Kidney (tissue), 14 donors: ENCODE measurements around the gene REXO5. TPM values are rescaled to one million over a fixed set of nuclear protein-coding genes. Genes with fewer than 3 reads are reported as not detected.

ENCODE experiments used
- DNase-seq, 5 donors: peaks; one replicate each; pipeline ENCODE4 v3.0.0-alpha.2; 2013 to 2020
- FAIRE-seq: peaks from 2 replicates; lab custom pipeline; 2012; peaks lifted over from hg19 to GRCh38; lab: Jason Lieb, UNC
- H3K27ac ChIP-seq, 2 donors: one replicate each; pipeline ENCODE4 v1.7.0; 2013; ENCODE audit warnings: low read depth in 2 of 2, low read length in 2 of 2, inconsistent platforms in 1 of 2
- H3K27me3 ChIP-seq: one replicate; pipeline ENCODE4 v1.7.1; 2013; ENCODE audit warnings: low read length, inconsistent platforms; ENCODE audit not compliant: control insufficient read depth, insufficient read depth
- H3K36me3 ChIP-seq, 3 donors: one replicate each; pipeline versions ENCODE4 v1.7.0 to v1.7.1; 2013; ENCODE audit warnings: low read length in 3 of 3, control low read depth in 1 of 3, inconsistent platforms in 1 of 3; ENCODE audit not compliant: insufficient read depth in 3 of 3, control insufficient read depth in 2 of 3
- H3K4me1 ChIP-seq, 3 donors: one replicate each; pipeline versions ENCODE4 v1.7.0 to v1.7.1; 2013; ENCODE audit warnings: low read length in 3 of 3, inconsistent platforms in 1 of 3, low read depth in 1 of 3; ENCODE audit not compliant: control insufficient read depth in 2 of 3, insufficient read depth in 2 of 3
- H3K4me3 ChIP-seq, 3 donors: one replicate each; pipeline versions ENCODE4 v1.7.0 to v1.8.1; 2013; ENCODE audit warnings: low read length in 3 of 3, control low read depth in 1 of 3, inconsistent platforms in 1 of 3
- H3K9ac ChIP-seq, 3 donors: one replicate each; pipeline versions ENCODE4 v1.7.0 to v1.7.1; 2013; ENCODE audit warnings: low read length in 3 of 3, control low read depth in 1 of 3, inconsistent platforms in 1 of 3
- H3K9me3 ChIP-seq, 3 donors: one replicate each; pipeline versions ENCODE4 v1.7.0 to v1.7.1; 2013; ENCODE audit warnings: low read length in 3 of 3, control low read depth in 1 of 3, inconsistent platforms in 1 of 3; ENCODE audit not compliant: control insufficient read depth in 2 of 3, insufficient read depth in 1 of 3
- CTCF ChIP-seq: IDR thresholded peaks from 3 replicates; pipeline ENCODE4 v1.5.1; 2012; ENCODE audit warnings: mild to moderate bottlenecking, moderate library complexity, borderline replicate concordance; ENCODE audit not compliant: insufficient read depth; ENCODE audit errors: extremely low read depth
- intact Hi-C: fragments of 100-400 bp; cut with DNase I; formaldehyde crosslinking; loops from one replicate; pipeline ENCODE4 v1.11.1; 2022
- polyA plus RNA-seq: library from polyadenylated mRNA; stranded (reverse); fragments of 350-450 nt; fragmentation: Illumina TruSeq; extraction: RNeasy Lipid Tissue Mini Kit (QIAGEN cat#74804); gene quantifications from one replicate; pipeline ENCODE4 v1.2.3, GENCODE V29; 2014; ENCODE audit warnings: low read depth, low replicate concordance; ENCODE audit not compliant: insufficient read depth
- total RNA-seq: library from RNA; stranded (reverse); fragmentation: NEBNext Ultra II Directional; extraction: Animal tissue kit (Norgen Biotek cat#: 25700); gene quantifications from one replicate; pipeline ENCODE4 v1.2.1, GENCODE V29; 2021
- donor health status: control.
- donor health status: control.
- donor health status: control.
- donor health status: control.
- donor health status: control.
- donor health status: DM: yes; HTN: yes; CAD: no.
- donor health status: Normal renal cell carcinoma (clear cell type).

The REXO5 gene
- total and polyA plus RNA-seq, 2 donors from 2014 or later = 1.6 to 2.1 TPM

GRCh38 chr16:20846030-20846429 lies 39.7 kb downstream of the REXO5 start:
- TF ChIP-seq CTCF = no peak
- Histone ChIP-seq H3K9me3 (no peaks in the 10 kb centered on the region), H3K4me1 (peaks cover 0 to 6% (median 4%) of the 10 kb centered on the region in 3 donors), H3K36me3 (no peaks in the 10 kb centered on the region), H3K9ac (no peak overlapping the region), H3K4me3 (no peak overlapping the region), H3K27ac (no peak overlapping the region), H3K27me3 (no peaks in the 10 kb centered on the region)
- intact Hi-C loops = loop anchor here (5.0 kb wide), 1 partner anchor 236 kb away; no protein-coding TSS in a partner anchor
- FAIRE-seq (no peak), DNase-seq (no peak)

- H3K27ac ChIP-seq = no peak overlapping the region
- H3K4me1 ChIP-seq = peaks cover 0 to 11% (median 9%) of the 10 kb centered on the region in 3 donors
- H3K9ac ChIP-seq = no peak overlapping the region
- no peaks in the 10 kb centered on the region for H3K9me3 ChIP-seq
- no peak for TF ChIP-seq CTCF
- H3K27me3 ChIP-seq = no peaks in the 10 kb centered on the region
- DNase-seq (no peak), FAIRE-seq (no peak)
- H3K36me3 ChIP-seq = no peaks in the 10 kb centered on the region
- H3K4me3 ChIP-seq = no peak overlapping the region
- intact Hi-C loops = loop anchor here (5.0 kb wide), 1 partner anchor 236 kb away; no protein-coding TSS in a partner anchor
Measured at GRCh38 chr16:20846551-20846950, 40.2 kb downstream of the REXO5 start.

- intact Hi-C loops = loop anchor here (5.0 kb wide), 1 partner anchor 235 kb away; no protein-coding TSS in a partner anchor
- Histone ChIP-seq H3K4me3 (no peak overlapping the region), H3K27ac (no peak overlapping the region), H3K27me3 (no peaks in the 10 kb centered on the region), H3K36me3 (no peaks in the 10 kb centered on the region), H3K9ac (no peak overlapping the region), H3K4me1 (peaks cover 0 to 14% (median 11%) of the 10 kb centered on the region in 3 donors), H3K9me3 (no peaks in the 10 kb centered on the region)
- DNase-seq = no peak
- TF ChIP-seq CTCF = no peak
- no peak for FAIRE-seq
Measured at GRCh38 chr16:20847550-20847949, 41.2 kb downstream of the REXO5 start.
